PC-9 (cell line): ENCODE results near the gene L1CAM. TPM values are rescaled to one million over a fixed set of nuclear protein-coding genes. Genes with fewer than 3 reads are reported as not detected.

ENCODE experiments used
- BruUV-seq: library from RNA; stranded (reverse); fragments of 400-500 nt; replicated peaks from 2 replicates; lab custom pipeline; 2021; lab: Mats Ljungman, UMichigan
- CTCF ChIA-PET: fragments of 300-600 bp; sonication (Branson Sonifier 250); formaldehyde crosslinking; loops from one replicate; lab custom pipeline; 2022; ENCODE audit warnings: antibody characterized with exemption; lab: Charles Lee
- POLR2A ChIA-PET: fragments of 300-600 bp; sonication (Branson Sonifier 250); formaldehyde crosslinking; loops from one replicate; lab custom pipeline; 2022; ENCODE audit warnings: antibody characterized with exemption; ENCODE audit not compliant: unreplicated experiment; lab: Charles Lee
- DNase-seq, 2 experiments: peaks; one replicate each; pipeline versions ENCODE4 v3.0.0 to v3.0.0-alpha.2; 2015 to 2022; ENCODE audit warnings: mixed read lengths in 1 of 2
- H2AFZ ChIP-seq: fragments of 200-600 bp; sonication (generic); 2 replicates; pipeline ENCODE4 v1.8.1; 2017; ENCODE audit warnings: antibody characterized with exemption
- H3F3A ChIP-seq: fragments of 200-600 bp; sonication (generic); 2 replicates; pipeline ENCODE4 v1.8.1; 2017; ENCODE audit warnings: antibody characterized with exemption, mild to moderate bottlenecking, low read depth; ENCODE audit not compliant: insufficient read depth
- H3K27ac ChIP-seq: fragments of 200-600 bp; sonication (generic); 2 replicates; pipeline ENCODE4 v1.6.1; 2016; ENCODE audit warnings: mixed run types
- H3K27me3 ChIP-seq: fragments of 200-600 bp; sonication (generic); 2 replicates; pipeline ENCODE4 v1.6.1; 2016; ENCODE audit warnings: low read depth, mixed run types; ENCODE audit not compliant: insufficient read depth
- H3K36me3 ChIP-seq: fragments of 200-600 bp; sonication (generic); 2 replicates; pipeline ENCODE4 v1.6.1; 2016; ENCODE audit warnings: low read depth, mixed run types
- H3K4me1 ChIP-seq: fragments of 200-600 bp; sonication (generic); replicated peaks from 2 replicates; pipeline ENCODE4 v1.6.1; 2016; ENCODE audit warnings: mixed run types; ENCODE audit not compliant: insufficient read depth
- H3K4me2 ChIP-seq: fragments of 200-600 bp; sonication (generic); 2 replicates; pipeline ENCODE4 v1.6.1; 2017; ENCODE audit warnings: mixed run types
- H3K4me3 ChIP-seq: fragments of 200-600 bp; sonication (generic); 2 replicates; pipeline ENCODE4 v1.6.1; 2016; ENCODE audit warnings: mixed run types
- H3K79me2 ChIP-seq: fragments of 200-600 bp; sonication (generic); 2 replicates; pipeline ENCODE4 v1.6.1; 2017; ENCODE audit warnings: low read depth, mixed run types
- H3K9me2 ChIP-seq: fragments of 200-600 bp; sonication (generic); 2 replicates; pipeline ENCODE4 v1.8.1; 2017; ENCODE audit warnings: mild to moderate bottlenecking; ENCODE audit not compliant: insufficient read depth
- H3K9me3 ChIP-seq: fragments of 200-600 bp; sonication (generic); 2 replicates; pipeline ENCODE4 v1.8.1; 2016; ENCODE audit warnings: low read depth; ENCODE audit not compliant: insufficient read depth
- H4K20me1 ChIP-seq: fragments of 200-600 bp; sonication (generic); 2 replicates; pipeline ENCODE4 v1.8.1; 2017; ENCODE audit not compliant: insufficient read depth
- CTCF ChIP-seq: fragments of 200-600 bp; sonication (generic); conservative IDR thresholded peaks from 2 replicates; pipeline ENCODE4 v1.6.1; 2017; ENCODE audit warnings: mixed run types, antibody characterized with exemption, mild to moderate bottlenecking, moderate library complexity
- EZH2 ChIP-seq: fragments of 200-600 bp; sonication (generic); IDR thresholded peaks from 2 replicates; pipeline ENCODE4 v1.8.0; 2017; ENCODE audit warnings: antibody characterized with exemption, low read depth
- intact Hi-C: fragments of 100-400 bp; cut with micrococcal nuclease; formaldehyde crosslinking; loops from one replicate; pipeline ENCODE4 v1.10.0; 2022; ENCODE audit not compliant: unreplicated experiment
- total RNA-seq: library from RNA; stranded (reverse); gene quantifications from 2 replicates; pipeline ENCODE4 v1.2.3, GENCODE V29; 2021

L1CAM gene
- total RNA-seq, 1 experiment from 2014 or later: 68.8 TPM

DNA sequence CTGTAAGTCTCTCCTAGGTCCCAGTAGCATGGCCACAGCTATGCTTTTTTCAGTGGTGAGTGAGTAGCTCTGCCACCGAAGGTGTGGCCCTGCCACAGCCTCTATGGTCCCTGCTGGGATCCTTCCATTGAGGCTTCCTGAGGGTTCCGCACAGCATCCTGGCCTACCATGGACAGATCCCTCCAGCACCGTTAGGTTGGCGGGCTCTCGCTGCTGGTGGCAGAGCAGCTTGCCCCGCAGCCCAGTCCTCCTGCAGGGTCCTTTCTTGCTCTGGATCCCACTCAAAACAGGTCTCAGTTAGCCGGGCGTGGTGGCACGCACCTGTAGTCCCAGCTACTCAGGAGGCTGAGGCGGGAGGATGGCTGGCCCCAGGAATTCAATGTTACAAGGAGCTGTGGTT lies 53.2 kb downstream of the L1CAM start:
- DNase-seq: no peak
- intact Hi-C loops: no loop called here
- Histone ChIP-seq H2AFZ (no peak overlapping the region), H3K4me1 (no peaks in the 10 kb centered on the region), H3F3A (no peaks in the 10 kb centered on the region), H3K27ac (no peak overlapping the region), H3K36me3 (no peaks in the 10 kb centered on the region), H4K20me1 (no peaks in the 10 kb centered on the region), H3K4me3 (no peak overlapping the region), H3K79me2 (no peaks in the 10 kb centered on the region), H3K9me3 (no peaks in the 10 kb centered on the region), H3K4me2 (no peak overlapping the region), H3K27me3 (peaks cover 30% of the 10 kb centered on the region; the same call in 1 of the 2 replicates), H3K9me2 (no peaks in the 10 kb centered on the region)
- TF ChIP-seq EZH2 (no peak), CTCF (no peak)
- CTCF ChIA-PET: no interaction called here
- POLR2A ChIA-PET: interaction anchor here (0.6 kb wide), 1 partner anchor 39 kb away, joined by 4 read pairs; no protein-coding TSS in a partner anchor
- BruUV-seq: no TSS peak

- CTCF ChIA-PET: no interaction called here
- TF ChIP-seq EZH2: no peak
- TF ChIP-seq CTCF: no peak
Observed at GRCh38 chrX:153831429-153832150, 54.4 kb downstream of the L1CAM start.

DNA sequence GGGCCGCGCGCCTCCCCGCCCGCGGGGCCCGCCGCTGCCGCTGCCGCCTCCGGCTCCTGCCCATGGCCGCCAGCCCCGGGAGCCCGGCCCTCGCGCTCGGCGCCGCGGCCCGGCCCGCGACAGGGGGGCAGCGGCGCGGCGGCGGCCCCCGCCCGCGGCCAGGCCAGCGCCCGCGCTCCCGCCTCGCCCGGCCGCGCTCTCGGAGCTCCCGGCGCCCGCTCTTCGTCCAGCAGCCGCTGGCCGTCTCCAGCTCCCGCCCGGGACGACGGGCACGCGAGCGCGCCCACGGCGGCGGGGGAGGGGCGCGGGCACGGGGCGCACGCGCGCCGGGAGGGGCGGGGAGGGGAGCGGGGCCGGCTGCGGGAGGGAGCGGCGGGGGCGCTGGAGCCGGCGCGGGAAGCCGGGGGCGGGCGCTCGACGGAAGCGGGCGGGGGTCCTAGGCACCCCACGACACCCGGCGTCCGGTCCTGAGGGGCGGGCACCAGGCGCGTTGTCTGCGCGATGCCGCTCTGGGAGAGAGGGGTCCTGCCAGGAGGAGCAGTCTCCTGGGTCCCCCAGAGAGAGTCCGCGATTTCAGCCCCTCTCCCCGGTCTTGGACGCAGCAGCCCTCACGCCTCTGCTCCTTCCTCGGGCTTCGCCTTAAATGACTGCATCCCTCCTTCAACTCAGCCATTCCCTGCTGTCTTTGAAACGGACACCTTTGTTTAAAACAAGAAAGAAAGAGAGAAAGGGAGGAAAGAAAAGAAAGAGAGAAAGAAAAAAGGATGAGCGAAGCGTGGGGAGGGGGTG lies 55.1 kb downstream of the L1CAM start:
- Histone ChIP-seq H3K36me3 (no peaks in the 10 kb centered on the region), H3K4me3 (no peak overlapping the region), H3K9me2 (no peaks in the 10 kb centered on the region), H3K27me3 (peaks cover 36% of the 10 kb centered on the region), H3K4me2 (no peak overlapping the region), H3K4me1 (no peaks in the 10 kb centered on the region), H3K9me3 (no peaks in the 10 kb centered on the region), H3K79me2 (no peaks in the 10 kb centered on the region), H4K20me1 (no peaks in the 10 kb centered on the region), H3K27ac (no peak overlapping the region), H3F3A (no peaks in the 10 kb centered on the region), H2AFZ (no peak overlapping the region)
- intact Hi-C loops: no loop called here
- TF ChIP-seq EZH2: no peak
- no peak for TF ChIP-seq CTCF
- DNase-seq: no peak
- POLR2A ChIA-PET: no interaction called here
- BruUV-seq: no TSS peak
- CTCF ChIA-PET: no interaction called here

More at GRCh38 chrX:153831429-153832150, 54.4 kb downstream of the L1CAM start:
- no TSS peak for BruUV-seq
- Histone ChIP-seq H3K36me3 (no peaks in the 10 kb centered on the region), H3K4me2 (no peak overlapping the region), H2AFZ (no peak overlapping the region), H3K9me3 (no peaks in the 10 kb centered on the region), H3F3A (no peaks in the 10 kb centered on the region), H4K20me1 (no peaks in the 10 kb centered on the region), H3K4me1 (no peaks in the 10 kb centered on the region), H3K79me2 (no peaks in the 10 kb centered on the region), H3K9me2 (no peaks in the 10 kb centered on the region), H3K27ac (no peak overlapping the region), H3K4me3 (no peak overlapping the region), H3K27me3 (peaks cover 31% of the 10 kb centered on the region)
- POLR2A ChIA-PET: no interaction called here
- DNase-seq: no peak
- intact Hi-C loops: no loop called here
